IMR-90 (cell line): Measurements from ENCODE around the gene RPUSD4. TPM values are rescaled to one million over a fixed set of nuclear protein-coding genes. Genes with fewer than 3 reads are reported as not detected.

Experiments used
- ATAC-seq: fragments of 200-7000 bp; cut with Tn5 transposase; 2 replicates; pipeline ENCODE4 v1.9.1; 2020; ENCODE audit warnings: low read depth, mild to moderate bottlenecking, moderate library complexity
- BruUV-seq: library from RNA; stranded (reverse); fragments of 400-500 nt; replicated peaks from 2 replicates; lab custom pipeline; 2021; lab: Mats Ljungman, UMichigan
- CTCF ChIA-PET: fragments of 300-600 bp; formaldehyde crosslinking; extraction: SDS; loops from one replicate; lab custom pipeline; 2021; ENCODE audit warnings: antibody characterized with exemption; lab: Yijun Ruan, JAX
- POLR2A ChIA-PET: fragments of 300-600 bp; sonication (Branson Sonifier 250); formaldehyde crosslinking; loops from one replicate; lab custom pipeline; 2022; ENCODE audit warnings: antibody characterized with exemption; ENCODE audit not compliant: unreplicated experiment; lab: Charles Lee
- DNase-seq: peaks from one replicate; pipeline ENCODE4 v3.0.0; 2013
- H2AFZ ChIP-seq: replicated peaks from 2 replicates; pipeline ENCODE3; 2013; ENCODE audit warnings: low read length, mild to moderate bottlenecking; ENCODE audit not compliant: poor library complexity
- H2AK5ac ChIP-seq: 2 replicates; pipeline ENCODE4 v1.6.1; 2013; ENCODE audit warnings: low read depth, low read length, inconsistent platforms
- H2AK9ac ChIP-seq: replicated peaks from 2 replicates; pipeline ENCODE3; 2013; ENCODE audit warnings: mild to moderate bottlenecking, low read depth, low read length, moderate library complexity; ENCODE audit not compliant: poor library complexity
- H2BK120ac ChIP-seq: 2 replicates; pipeline ENCODE4 v1.6.1; 2013; ENCODE audit warnings: low read depth, low read length, inconsistent platforms
- H2BK15ac ChIP-seq: 3 replicates; pipeline ENCODE4 v1.6.1; 2013; ENCODE audit warnings: low read depth, low read length, inconsistent platforms
- H2BK20ac ChIP-seq: 2 replicates; pipeline ENCODE4 v1.6.1; 2013; ENCODE audit warnings: low read depth, mild to moderate bottlenecking, inconsistent platforms, low read length, moderate library complexity
- H2BK5ac ChIP-seq: 2 replicates; pipeline ENCODE4 v1.6.1; 2013; ENCODE audit warnings: mild to moderate bottlenecking, low read depth, low read length, inconsistent platforms; ENCODE audit not compliant: poor library complexity, severe bottlenecking
- H3K14ac ChIP-seq: replicated peaks from 2 replicates; pipeline ENCODE4 v1.6.1; 2013; ENCODE audit warnings: low read depth, low read length, inconsistent platforms
- H3K18ac ChIP-seq: 2 replicates; pipeline ENCODE4 v1.6.1; 2013; ENCODE audit warnings: low read depth, low read length, control low read depth
- H3K23ac ChIP-seq: 2 replicates; pipeline ENCODE4 v1.6.1; 2013; ENCODE audit warnings: low read depth, low read length, inconsistent platforms
- H3K27ac ChIP-seq: 2 replicates; pipeline ENCODE4 v1.5.1; 2013; ENCODE audit warnings: mild to moderate bottlenecking, control low read depth, low read length; ENCODE audit not compliant: insufficient read depth
- H3K27me3 ChIP-seq: 2 replicates; pipeline ENCODE4 v1.6.1; 2013; ENCODE audit warnings: low read length; ENCODE audit not compliant: control insufficient read depth, insufficient read depth
- H3K36me3 ChIP-seq: 2 replicates; pipeline ENCODE4 v1.6.1; 2013; ENCODE audit warnings: low read length, mixed read lengths; ENCODE audit not compliant: control insufficient read depth, insufficient read depth
- H3K4ac ChIP-seq: 2 replicates; pipeline ENCODE4 v1.6.1; 2013; ENCODE audit warnings: low read depth, low read length, inconsistent platforms
- H3K4me1 ChIP-seq: 2 replicates; pipeline ENCODE4 v1.6.1; 2013; ENCODE audit warnings: low read length, mixed read lengths; ENCODE audit not compliant: control insufficient read depth, insufficient read depth
- H3K4me2 ChIP-seq: 2 replicates; pipeline ENCODE4 v1.6.1; 2013; ENCODE audit warnings: low read depth, mild to moderate bottlenecking, control low read depth, low read length, moderate library complexity
- H3K4me3 ChIP-seq: 2 replicates; pipeline ENCODE4 v1.5.1; 2013; ENCODE audit warnings: low read depth, mild to moderate bottlenecking, control low read depth, low read length, moderate library complexity; ENCODE audit not compliant: insufficient read depth
- H3K56ac ChIP-seq: 2 replicates; pipeline ENCODE4 v1.6.1; 2013; ENCODE audit warnings: low read length, inconsistent platforms; ENCODE audit not compliant: insufficient read depth; ENCODE audit errors: extremely low read depth
- H3K79me1 ChIP-seq, 2 experiments: 2 replicates each; pipeline ENCODE4 v1.6.1; 2013; ENCODE audit warnings: low read length in 2 of 2, inconsistent platforms in 1 of 2, low read depth in 1 of 2
- H3K9ac ChIP-seq: 2 replicates; pipeline ENCODE4 v1.6.1; 2013; ENCODE audit warnings: low read depth, low read length, control low read depth
- H3K9me1 ChIP-seq: 2 replicates; pipeline ENCODE4 v1.6.1; 2013; ENCODE audit warnings: low read length, inconsistent platforms; ENCODE audit not compliant: insufficient read depth
- H3K9me3 ChIP-seq: 2 replicates; pipeline ENCODE4 v1.6.1; 2013; ENCODE audit warnings: low read length; ENCODE audit not compliant: control insufficient read depth, insufficient read depth
- H4K20me1 ChIP-seq: 2 replicates; pipeline ENCODE4 v1.6.1; 2013; ENCODE audit warnings: low read length, inconsistent platforms; ENCODE audit not compliant: insufficient read depth
- H4K5ac ChIP-seq: 2 replicates; pipeline ENCODE4 v1.6.1; 2013; ENCODE audit warnings: mild to moderate bottlenecking, low read depth, low read length, control low read depth
- H4K8ac ChIP-seq, 2 experiments: 2 replicates each; pipeline ENCODE4 v1.6.1; 2013; ENCODE audit warnings: low read depth in 2 of 2, low read length in 2 of 2, control low read depth in 1 of 2, inconsistent platforms in 1 of 2
- H4K91ac ChIP-seq: 2 replicates; pipeline ENCODE4 v1.6.1; 2013; ENCODE audit warnings: low read depth, low read length, inconsistent platforms; ENCODE audit not compliant: insufficient read depth
- MAZ ChIP-seq: IDR thresholded peaks from 2 replicates; pipeline ENCODE4 v1.6.1; 2012; ENCODE audit warnings: low read depth, mild to moderate bottlenecking, low read length, improper control_type of control experiment, moderate library complexity, borderline replicate concordance
- NFE2L2 ChIP-seq: fragments of 150-350 bp; IDR thresholded peaks from 2 replicates; pipeline ENCODE4 v1.6.1; 2016; ENCODE audit warnings: low read depth, mild to moderate bottlenecking, low read length
- POLR2A ChIP-seq: IDR thresholded peaks from 2 replicates; pipeline ENCODE4 v1.6.1; 2012; ENCODE audit warnings: mild to moderate bottlenecking, low read depth, low read length
- RAD21 ChIP-seq: IDR thresholded peaks from 2 replicates; pipeline ENCODE4 v1.6.1; 2012; ENCODE audit warnings: low read length, improper control_type of control experiment
- whole genome bisulfite sequencing, 2 experiments: methylation state at CpG; one replicate each; pipeline versions ENCODE4 v1.1.5 to v1.1.7; 2013; ENCODE audit warnings: missing lambda C conversion rate in 2 of 2; ENCODE audit not compliant: insufficient read length in 1 of 2; ENCODE audit errors: extremely low coverage in 2 of 2; 5-methylcytosine and 5-hydroxymethylcytosine counted together
- dilution Hi-C: fragments of 300-500 bp; cut with HindIII; formaldehyde crosslinking; loops from one replicate; pipeline ENCODE4 v1.14.3; 2018; ENCODE audit warnings: low sequenced_read_pairs; ENCODE audit not compliant: unreplicated experiment
- in situ Hi-C: fragments of 300-500 bp; cut with MboI; formaldehyde crosslinking; loops from 3 replicates; pipeline ENCODE4 v1.14.3; 2019; ENCODE audit warnings: low sequenced_read_pairs, inconsistent platforms, mixed read lengths
- intact Hi-C: fragments of 100-400 bp; cut with micrococcal nuclease; formaldehyde crosslinking; loops from 2 replicates; pipeline ENCODE4 v1.10.0; 2022
- polyA plus RNA-seq, 3 experiments: library from polyadenylated mRNA; depleted of rRNA; stranded (reverse); fragments of >200 nt; gene quantifications; 2 replicates each; pipeline ENCODE4 v1.2.3, GENCODE V29; 2012; ENCODE audit warnings: low replicate concordance in 1 of 3
- total RNA-seq: library from RNA; depleted of rRNA; stranded (reverse); fragments of >200 nt; gene quantifications from 2 replicates; pipeline ENCODE4 v1.2.3, GENCODE V29; 2012
- TF ChIP-seq, protein P1 (sequence below): fragments of 150-350 bp; IDR thresholded peaks from 2 replicates; pipeline ENCODE4 v1.6.1; 2016; ENCODE audit warnings: low read depth, mild to moderate bottlenecking, low read length, moderate library complexity, borderline replicate concordance

The RPUSD4 gene
- total and polyA plus RNA-seq, 2 of the 4 experiments (the other 2 are of a cell fraction): 22.1 to 30.6 TPM

DNA sequence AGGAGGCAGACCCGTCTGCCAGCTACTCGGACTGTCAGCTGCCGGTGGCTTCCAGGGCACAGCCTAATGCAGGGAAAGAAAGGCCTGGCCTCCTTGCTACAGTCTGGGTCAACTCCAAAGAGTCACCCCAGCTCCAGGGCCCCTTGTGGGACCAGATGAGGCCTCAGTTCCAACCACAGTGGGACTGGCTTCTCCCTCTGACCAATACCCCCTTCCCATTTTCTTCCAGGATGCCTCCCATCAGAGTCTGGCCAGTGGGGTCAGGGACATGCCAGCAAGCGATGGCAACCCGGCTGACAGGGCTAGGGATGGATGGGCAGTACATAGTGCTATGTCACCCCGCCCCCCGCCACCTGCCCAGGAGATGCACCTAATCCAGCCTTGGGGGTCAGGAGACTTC is 36.6 kb downstream of the RPUSD4 start:
- Histone ChIP-seq H4K8ac (no peak overlapping the region), H3K14ac (no peak overlapping the region), H4K20me1 (no peaks in the 10 kb centered on the region), H3K27ac (no peak overlapping the region), H2AK5ac (no peak overlapping the region), H2BK20ac (no peak overlapping the region), H3K9me3 (no peaks in the 10 kb centered on the region), H3K23ac (no peak overlapping the region), H3K9me1 (no peaks in the 10 kb centered on the region; the same call in 1 of the 2 replicates), H3K36me3 (no peaks in the 10 kb centered on the region), H4K5ac (no peak overlapping the region), H2BK120ac (no peak overlapping the region), H3K4ac (no peak overlapping the region), H3K56ac (no peak overlapping the region), H2AK9ac (no peak overlapping the region), H3K79me1 (no peaks in the 10 kb centered on the region), H3K4me2 (no peak overlapping the region), H3K18ac (no peak overlapping the region), H3K27me3 (peaks cover 38% of the 10 kb centered on the region), H2AFZ (no peak overlapping the region), H2BK5ac (no peak overlapping the region), H3K4me1 (peaks cover 2% of the 10 kb centered on the region; the same call in 1 of the 2 replicates), H3K4me3 (no peak overlapping the region), H2BK15ac (no peak overlapping the region), H4K91ac (no peak overlapping the region), H3K9ac (no peak overlapping the region)
- no TSS peak for BruUV-seq
- POLR2A ChIA-PET: no interaction called here
- DNase-seq (no peak), ATAC-seq (no peak)
- dilution Hi-C loops (no loop called here), in situ Hi-C loops (no loop called here), intact Hi-C loops (no loop called here)
- TF ChIP-seq POLR2A (no peak), MAZ (no peak), RAD21 (no peak), NFE2L2 (no peak)
- TF ChIP-seq, protein P1, sequence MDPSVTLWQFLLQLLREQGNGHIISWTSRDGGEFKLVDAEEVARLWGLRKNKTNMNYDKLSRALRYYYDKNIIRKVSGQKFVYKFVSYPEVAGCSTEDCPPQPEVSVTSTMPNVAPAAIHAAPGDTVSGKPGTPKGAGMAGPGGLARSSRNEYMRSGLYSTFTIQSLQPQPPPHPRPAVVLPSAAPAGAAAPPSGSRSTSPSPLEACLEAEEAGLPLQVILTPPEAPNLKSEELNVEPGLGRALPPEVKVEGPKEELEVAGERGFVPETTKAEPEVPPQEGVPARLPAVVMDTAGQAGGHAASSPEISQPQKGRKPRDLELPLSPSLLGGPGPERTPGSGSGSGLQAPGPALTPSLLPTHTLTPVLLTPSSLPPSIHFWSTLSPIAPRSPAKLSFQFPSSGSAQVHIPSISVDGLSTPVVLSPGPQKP: no peak
- no CpG with 5 or more reads among the region's 7 CpGs for WGBS, 2 experiments
- CTCF ChIA-PET: no interaction called here
